GM10248 (cell line): ENCODE measurements around the gene PDZRN4.
"Not testable (repeated sequence)": the region's sequence is repeated elsewhere in the genome, so short reads cannot be mapped to it uniquely, and the experiment has no call there.

Experiments used
- CTCF ChIA-PET: fragments of 300-600 bp; sonication (Branson Sonifier 250); formaldehyde crosslinking; extraction: SDS; loops from one replicate; lab custom pipeline; 2021; ENCODE audit warnings: antibody characterized with exemption; lab: Yijun Ruan, JAX
- POLR2A ChIA-PET: fragments of 350-650 bp; sonication (Branson Sonifier 250); formaldehyde crosslinking; extraction: SDS; loops from one replicate; lab custom pipeline; 2020; ENCODE audit warnings: antibody characterized with exemption; lab: Yijun Ruan, JAX
- DNase-seq: peaks from one replicate; pipeline ENCODE4 v3.0.0; 2012; ENCODE audit errors: extremely low spot score
- TF ChIP-seq, protein P1 (sequence below): IDR thresholded peaks from 2 replicates; pipeline ENCODE4 v1.5.1; 2012; ENCODE audit warnings: mild to moderate bottlenecking, low read depth; ENCODE audit errors: extremely low read depth, missing control alignments, control extremely low read depth

PDZRN4 gene

DNA sequence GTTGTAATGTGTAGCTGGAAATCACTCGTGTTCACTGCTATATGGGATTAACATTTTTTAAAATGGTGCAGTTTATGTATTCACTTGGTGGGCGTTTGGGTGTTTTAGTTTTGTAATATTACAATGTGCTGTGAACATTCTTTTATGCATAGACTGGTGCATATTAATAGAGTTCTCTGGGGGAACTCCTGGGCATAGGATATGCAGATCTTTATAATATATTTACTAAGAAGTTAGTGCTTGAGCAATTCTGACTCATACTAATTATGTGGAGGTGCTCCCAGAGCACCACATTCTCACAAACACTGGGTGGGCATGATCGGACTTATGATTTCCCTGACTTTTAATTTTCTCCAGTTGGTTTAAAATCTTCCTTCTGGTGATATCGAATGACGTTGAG lies 342.3 kb downstream of the PDZRN4 start:
- ChIA-PET POLR2A (no interaction called here), CTCF (no interaction called here)
- TF ChIP-seq, protein P1, sequence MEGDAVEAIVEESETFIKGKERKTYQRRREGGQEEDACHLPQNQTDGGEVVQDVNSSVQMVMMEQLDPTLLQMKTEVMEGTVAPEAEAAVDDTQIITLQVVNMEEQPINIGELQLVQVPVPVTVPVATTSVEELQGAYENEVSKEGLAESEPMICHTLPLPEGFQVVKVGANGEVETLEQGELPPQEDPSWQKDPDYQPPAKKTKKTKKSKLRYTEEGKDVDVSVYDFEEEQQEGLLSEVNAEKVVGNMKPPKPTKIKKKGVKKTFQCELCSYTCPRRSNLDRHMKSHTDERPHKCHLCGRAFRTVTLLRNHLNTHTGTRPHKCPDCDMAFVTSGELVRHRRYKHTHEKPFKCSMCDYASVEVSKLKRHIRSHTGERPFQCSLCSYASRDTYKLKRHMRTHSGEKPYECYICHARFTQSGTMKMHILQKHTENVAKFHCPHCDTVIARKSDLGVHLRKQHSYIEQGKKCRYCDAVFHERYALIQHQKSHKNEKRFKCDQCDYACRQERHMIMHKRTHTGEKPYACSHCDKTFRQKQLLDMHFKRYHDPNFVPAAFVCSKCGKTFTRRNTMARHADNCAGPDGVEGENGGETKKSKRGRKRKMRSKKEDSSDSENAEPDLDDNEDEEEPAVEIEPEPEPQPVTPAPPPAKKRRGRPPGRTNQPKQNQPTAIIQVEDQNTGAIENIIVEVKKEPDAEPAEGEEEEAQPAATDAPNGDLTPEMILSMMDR = no peak
- no peak for DNase-seq

DNA sequence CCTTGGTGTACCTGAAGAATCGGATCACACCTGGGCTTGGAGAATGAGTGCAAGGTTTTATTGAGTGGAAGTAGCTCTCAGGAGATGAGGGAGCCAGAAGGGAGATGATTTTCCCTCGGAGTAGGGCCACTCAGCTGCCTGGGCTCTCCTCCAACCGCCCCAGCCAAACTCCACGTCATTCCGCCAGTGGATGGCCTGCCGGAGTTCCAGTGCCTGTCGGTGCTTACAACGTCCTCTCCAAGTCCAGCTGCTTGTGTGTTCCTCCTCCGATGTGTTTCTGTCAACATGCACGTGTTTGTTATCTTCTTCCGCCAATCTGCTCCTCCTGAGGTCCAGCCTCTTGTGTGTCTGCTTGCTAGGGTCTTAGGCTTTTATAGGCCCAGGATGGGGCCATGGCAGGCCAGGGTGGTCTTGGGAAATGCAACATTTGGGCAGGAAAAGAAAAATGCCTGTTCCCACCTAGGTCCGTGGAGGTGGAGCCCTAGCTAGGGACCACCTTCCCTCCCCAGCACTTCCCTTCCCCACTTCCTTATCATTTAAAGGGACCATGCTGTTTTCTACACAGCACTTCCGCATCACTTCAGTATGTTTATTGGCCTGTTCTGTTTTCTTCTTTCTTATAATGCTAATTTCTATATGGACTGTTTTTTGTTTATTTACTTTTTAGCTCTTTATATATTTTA lies 343.2 kb downstream of the PDZRN4 start:
- TF ChIP-seq, protein P1 = no peak
- ChIA-PET POLR2A (no interaction called here), CTCF (no interaction called here)
- DNase-seq = no peak

DNA sequence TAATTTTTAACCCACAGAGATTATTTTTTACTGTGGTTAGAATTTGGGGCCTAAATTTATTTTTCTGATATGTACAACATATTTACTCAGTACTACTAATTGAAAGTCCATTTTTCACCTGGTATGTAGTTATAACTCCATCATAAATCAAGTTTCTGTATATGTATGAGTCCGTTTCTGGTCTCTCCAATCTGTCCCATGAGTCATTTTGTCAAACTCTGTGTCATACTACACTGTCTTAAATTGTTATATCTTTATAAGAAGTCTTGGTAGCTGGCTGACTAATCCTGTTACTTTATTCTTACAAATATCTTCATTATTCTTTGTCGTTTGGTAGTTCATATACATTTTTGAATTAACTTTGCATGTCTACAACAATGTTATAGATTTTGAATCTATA lies 344.0 kb downstream of the PDZRN4 start:
- TF ChIP-seq, protein P1 = no peak
- ChIA-PET CTCF (no interaction called here), POLR2A (no interaction called here)
- DNase-seq = no peak

DNA sequence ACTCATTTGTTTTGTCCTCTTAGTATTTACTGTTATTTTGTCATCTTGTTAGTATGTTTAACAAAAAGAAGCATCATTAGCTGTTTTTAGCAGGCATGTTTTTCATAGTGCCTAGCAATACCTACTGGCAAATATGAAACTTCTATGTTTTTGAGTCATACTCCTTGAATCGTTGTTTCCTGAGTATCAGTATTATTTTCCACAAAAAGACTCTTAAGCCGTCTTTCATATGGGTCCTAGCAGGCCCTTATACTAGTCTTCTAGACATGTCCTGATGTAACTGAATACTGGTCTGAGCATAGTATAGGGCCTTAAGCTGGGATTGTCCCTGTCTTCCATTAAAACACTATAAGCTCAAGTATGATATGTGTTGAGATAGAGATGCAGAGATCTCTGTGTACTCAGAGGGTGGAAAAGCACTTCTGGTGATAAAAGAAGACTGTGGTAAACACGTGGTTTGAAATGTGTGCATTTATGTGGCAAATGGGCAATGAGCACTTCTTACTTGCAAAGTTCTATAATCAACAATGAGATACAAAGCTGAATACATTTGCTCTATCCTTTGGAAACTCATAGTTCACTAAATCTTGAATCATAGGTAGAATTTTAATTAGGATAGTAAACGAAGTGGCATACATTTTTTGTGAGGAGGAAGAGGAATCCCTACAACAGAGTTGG lies 348.8 kb downstream of the PDZRN4 start:
- ChIA-PET CTCF (interaction anchor here (1.0 kb wide), 1 partner anchor 11 kb away, joined by 3 read pairs; no protein-coding TSS in a partner anchor), POLR2A (no interaction called here)
- TF ChIP-seq, protein P1 = no peak
- no peak for DNase-seq

DNA sequence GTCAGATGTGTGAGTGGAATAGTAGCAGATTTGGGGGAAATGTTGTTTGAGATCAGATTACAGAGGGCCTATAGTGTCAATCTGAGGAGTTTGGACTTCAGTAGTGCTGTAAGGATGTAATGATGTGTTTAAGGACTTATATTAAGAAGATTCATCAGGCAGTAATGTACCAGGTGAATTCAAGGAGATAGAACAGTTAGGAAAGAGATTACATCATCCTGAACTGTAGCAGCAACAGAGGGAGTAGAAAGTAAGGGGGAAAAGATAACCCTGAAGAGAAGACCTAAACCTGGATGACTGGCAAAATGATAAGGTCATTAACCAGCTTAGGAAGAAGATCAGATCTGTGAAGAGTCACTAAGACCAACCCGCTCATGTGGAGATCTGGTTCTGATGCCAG lies 349.4 kb downstream of the PDZRN4 start:
- ChIA-PET CTCF (no interaction called here), POLR2A (no interaction called here)
- DNase-seq = no peak
- TF ChIP-seq, protein P1 = no peak

DNA sequence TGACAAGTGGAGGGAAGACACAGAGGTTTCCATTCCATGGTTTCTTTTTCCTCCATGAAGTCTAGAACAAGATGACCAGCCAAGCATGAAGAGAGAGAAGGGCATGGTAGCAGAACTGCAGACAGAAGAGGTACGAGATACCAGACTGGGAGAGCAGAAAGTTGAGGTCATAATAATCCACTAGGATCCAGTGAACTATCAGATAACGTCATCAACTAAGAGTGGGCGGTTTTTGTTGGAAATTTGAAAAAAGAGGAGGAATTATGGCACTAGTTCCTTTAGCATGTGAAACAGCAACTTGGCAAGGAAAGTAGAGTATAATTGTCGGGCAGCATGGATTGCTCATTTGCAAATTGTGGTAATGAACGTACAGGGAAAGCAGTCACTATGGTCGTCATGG lies 357.6 kb downstream of the PDZRN4 start:
- no peak for DNase-seq
- ChIA-PET POLR2A (no interaction called here), CTCF (no interaction called here)
- TF ChIP-seq, protein P1 = no peak

DNA sequence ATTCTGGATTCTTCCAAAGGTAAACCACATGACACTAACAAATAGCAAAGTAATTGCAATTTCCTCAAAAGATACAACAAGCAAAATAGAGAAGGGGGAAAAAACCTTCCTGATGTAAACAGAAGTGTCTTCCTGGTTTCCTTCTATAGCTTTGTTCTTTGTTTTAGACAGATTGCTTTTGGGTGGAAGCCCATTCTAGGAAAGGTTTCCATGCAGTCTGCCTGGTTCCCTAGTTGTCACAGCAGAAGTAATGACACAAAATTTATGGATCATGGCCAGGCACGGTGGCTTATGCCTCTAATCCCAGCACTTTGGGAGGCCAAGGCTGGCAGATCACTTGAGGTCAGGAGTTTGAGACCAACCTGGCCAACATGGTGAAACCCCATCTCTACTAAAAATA lies 359.0 kb downstream of the PDZRN4 start:
- DNase-seq, POLR2A ChIA-PET, CTCF ChIA-PET: not testable (repeated sequence)
